H54 (cell line): ENCODE measurements around the gene PRKAG3.
A peak's percentile ranks its signal among the peaks of the same experiment; 100 is the strongest.

Experiments used
- DNase-seq: peaks from one replicate; pipeline ENCODE4 v3.0.0; 2011; ENCODE audit warnings: low spot score, mixed read lengths; ENCODE audit not compliant: insufficient read length
- FAIRE-seq: peaks from 3 replicates; lab custom pipeline; 2011; peaks lifted over from hg19 to GRCh38; lab: Jason Lieb, UNC
- POLR2A ChIP-seq: IDR thresholded peaks from 2 replicates; pipeline ENCODE4 v1.6.1; 2011; ENCODE audit warnings: low read depth, mild to moderate bottlenecking, low read length

PRKAG3 gene

DNA sequence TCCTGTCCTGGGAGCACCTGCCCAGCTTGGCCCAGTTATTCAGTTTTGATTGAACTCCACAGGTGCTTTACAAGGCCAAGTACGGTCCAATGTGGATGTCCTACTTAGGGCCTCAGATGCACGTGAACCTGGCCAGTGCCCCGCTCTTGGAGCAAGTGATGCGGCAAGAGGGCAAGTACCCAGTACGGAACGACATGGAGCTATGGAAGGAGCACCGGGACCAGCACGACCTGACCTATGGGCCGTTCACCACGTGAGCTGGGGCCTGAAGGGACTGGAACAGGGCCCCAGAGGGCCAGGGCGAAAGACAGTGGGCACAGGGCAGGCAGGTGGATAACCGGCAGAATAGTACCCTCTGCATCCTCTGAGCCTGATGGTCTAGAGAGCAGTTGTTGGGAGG is 22.1 kb downstream of the PRKAG3 start:
- TF ChIP-seq POLR2A = no peak
- FAIRE-seq = no peak
- no peak for DNase-seq

DNA sequence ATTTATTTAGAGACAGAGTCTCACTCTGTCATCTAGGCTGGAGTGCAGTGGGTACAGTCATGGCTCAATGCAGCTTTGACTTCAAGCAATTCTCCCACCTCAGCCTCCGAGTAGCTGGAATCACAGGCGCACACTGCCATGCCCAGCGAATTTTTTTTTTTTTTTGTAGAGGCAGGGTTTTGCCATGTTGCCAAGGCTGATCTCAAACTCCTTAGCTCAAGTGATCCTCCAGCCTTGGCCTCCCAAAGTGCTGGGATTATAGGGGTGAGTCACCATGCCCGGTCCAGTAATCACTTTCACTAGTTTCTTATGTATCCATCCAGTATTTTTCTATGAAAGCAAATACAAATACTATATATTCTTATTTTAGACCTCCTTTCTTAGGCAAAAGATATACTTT is 24.0 kb downstream of the PRKAG3 start:
- FAIRE-seq (no peak), DNase-seq (no peak)
- no peak for TF ChIP-seq POLR2A

DNA sequence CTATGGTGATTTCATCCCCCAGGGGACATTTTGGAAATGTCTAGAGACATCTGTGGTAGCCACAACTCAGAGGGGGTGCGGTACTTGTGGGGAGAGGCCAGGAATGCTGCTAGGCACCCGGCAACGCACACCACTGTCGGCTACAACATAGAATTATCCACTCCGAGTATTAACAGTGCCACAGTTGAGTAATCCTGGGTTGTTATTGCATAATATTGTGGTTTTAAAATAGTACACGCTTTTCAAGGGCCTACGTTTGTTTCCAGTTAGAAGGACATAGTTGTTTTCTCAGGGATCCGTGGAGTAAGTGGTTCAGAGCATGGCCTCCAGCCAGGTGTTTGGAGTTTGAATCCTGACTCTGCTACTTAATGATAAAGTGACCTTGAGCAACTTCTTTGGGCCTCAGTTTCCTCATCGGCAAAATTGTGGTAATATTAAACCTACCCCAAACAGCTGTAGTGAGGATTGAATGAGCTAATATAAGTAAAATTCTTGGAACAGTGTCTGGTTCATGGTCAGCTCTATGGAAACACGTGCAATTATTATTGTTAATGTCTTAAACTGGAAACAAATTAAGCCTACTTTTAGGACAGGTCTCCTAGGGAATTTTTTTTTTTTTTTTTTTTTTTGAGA is 25.1 kb downstream of the PRKAG3 start:
- FAIRE-seq = peak; percentile 98
- peak; percentile 65 for DNase-seq
- TF ChIP-seq POLR2A = no peak

- DNase-seq = no peak
- TF ChIP-seq POLR2A = no peak
- no peak for FAIRE-seq
Observed at GRCh38 chr2:218805627-218806026, 26.0 kb downstream of the PRKAG3 start.

DNA sequence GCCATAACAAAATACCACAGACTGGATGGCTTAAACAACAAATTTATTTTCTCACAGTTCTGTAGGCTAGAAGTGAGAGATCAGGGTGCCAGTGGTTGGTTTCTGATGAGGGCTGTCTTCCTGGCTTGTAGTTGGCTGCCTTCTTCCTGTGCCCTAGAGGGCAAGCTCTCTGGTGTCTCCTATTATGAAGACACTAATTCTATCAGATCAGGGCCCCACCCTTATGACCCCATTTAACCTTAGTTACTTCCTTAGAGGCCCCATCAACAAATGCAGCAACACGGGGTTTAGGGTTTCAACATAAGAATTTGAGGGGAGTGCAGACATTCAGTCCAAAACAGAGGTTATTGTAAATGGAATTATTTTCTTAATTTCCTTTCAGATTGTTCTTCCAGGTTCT is 26.8 kb downstream of the PRKAG3 start:
- TF ChIP-seq POLR2A = no peak
- no peak for DNase-seq
- no peak for FAIRE-seq

DNA sequence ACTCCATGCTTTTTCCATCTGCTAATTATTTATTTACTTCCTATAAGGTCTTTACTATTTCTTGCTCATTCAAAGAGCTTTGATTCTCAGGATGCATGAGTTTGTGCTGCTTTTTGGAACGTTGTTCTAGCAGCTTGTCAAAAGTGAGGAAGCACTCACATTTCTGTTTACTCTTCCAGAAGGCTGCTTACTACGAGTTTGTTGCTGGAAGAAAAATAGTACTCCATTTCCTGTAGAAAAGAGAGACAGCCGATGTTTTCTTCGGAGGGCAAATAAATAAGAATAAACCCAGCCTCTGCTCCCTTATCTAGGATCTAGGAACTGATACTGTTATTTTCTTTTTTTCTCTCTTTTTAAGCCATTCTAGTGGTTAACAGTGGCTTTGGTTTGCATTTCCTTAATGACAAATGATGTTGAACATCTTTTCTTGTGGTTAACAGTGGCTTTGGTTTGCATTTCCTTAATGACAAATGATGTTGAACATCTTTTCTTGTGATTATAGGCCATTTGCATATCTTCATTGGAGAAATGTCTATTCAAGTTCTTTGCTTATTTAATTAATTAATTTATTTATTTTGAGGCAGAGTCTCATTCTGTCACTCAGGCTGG is 29.1 kb downstream of the PRKAG3 start:
- DNase-seq (no peak), FAIRE-seq (no peak)
- no peak for TF ChIP-seq POLR2A

- DNase-seq = no peak
- no peak for FAIRE-seq
- no peak for TF ChIP-seq POLR2A
Observed at GRCh38 chr2:218799990-218800389, 31.6 kb downstream of the PRKAG3 start.

GRCh38 chr2:218798767-218799504 is 32.7 kb downstream of the PRKAG3 start:
- TF ChIP-seq POLR2A = no peak
- DNase-seq = no peak
- no peak for FAIRE-seq

- DNase-seq = no peak
- TF ChIP-seq POLR2A = no peak
- no peak for FAIRE-seq
Observed at GRCh38 chr2:218796691-218797090, 34.9 kb downstream of the PRKAG3 start.

GRCh38 chr2:218792433-218792832 is 39.2 kb downstream of the PRKAG3 start:
- DNase-seq = no peak
- no peak for TF ChIP-seq POLR2A
- FAIRE-seq = no peak

DNA sequence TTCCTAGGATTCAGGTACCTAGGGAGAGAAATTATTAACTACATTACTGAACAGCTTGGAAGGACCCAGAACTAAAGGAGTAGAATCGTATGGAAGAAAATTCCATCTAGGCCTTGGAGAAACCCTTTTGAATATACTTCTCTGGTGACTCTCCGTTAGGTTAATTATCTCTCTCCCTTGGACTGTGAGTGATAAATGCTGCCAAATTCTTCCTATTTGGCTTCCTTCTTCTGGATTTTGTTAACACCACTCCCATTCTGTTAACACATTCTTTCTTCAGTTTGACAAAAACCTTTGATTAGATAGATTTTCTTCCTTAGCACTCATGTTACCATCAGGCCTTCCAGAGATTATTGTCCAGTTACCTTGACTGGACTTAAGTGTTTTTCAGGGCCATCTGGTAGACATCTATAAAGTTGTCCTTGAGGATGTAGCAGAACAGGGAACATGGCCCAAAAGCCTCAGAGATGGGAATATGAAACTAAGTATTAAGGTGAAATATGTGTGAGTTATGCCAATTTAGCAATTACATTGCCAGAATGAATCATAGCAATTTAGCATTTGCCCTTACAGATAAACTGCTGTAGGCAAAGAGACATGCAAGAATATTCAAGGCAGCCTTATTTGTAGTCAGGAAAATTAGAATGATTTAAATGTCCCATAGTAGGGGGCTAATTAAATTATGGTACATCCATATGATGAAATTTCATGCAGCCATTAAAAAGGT is 42.9 kb downstream of the PRKAG3 start:
- FAIRE-seq = no peak

DNA sequence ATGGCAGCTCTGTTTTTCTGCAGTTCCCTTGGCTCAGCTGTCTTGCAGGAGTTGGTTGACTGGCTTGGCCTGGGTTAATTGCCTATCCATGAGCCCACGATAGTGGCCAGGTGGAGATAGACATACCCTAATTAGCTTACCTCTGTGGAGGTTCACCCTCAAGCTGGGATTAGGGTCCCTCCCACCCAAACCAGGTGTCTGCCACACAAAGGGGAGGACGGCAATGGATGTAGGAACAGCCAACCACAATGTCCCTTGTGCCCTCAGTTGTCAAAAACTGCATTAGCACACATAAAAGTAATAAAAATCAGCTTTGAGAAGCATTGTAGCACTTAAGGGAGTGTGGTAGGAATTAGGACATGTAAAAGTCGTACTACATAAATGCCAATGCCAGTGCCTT is 45.5 kb downstream of the PRKAG3 start:
- TF ChIP-seq POLR2A = no peak
- DNase-seq (no peak), FAIRE-seq (no peak)

More for the DNA sequence above, 42.9 kb downstream of the PRKAG3 start:
- TF ChIP-seq POLR2A = no peak
- no peak for DNase-seq

- DNase-seq (no peak), FAIRE-seq (no peak)
- TF ChIP-seq POLR2A = no peak
Observed at GRCh38 chr2:218785103-218785502, 46.5 kb downstream of the PRKAG3 start.

GRCh38 chr2:218783688-218784087 is 47.9 kb downstream of the PRKAG3 start:
- no peak for FAIRE-seq
- no peak for DNase-seq
- no peak for TF ChIP-seq POLR2A
